Eye (tissue), 1 donor: ENCODE measurements around the gene ABLIM1.

Experiments
- DNase-seq: peaks from one replicate; pipeline ENCODE4 v3.0.0-alpha.2; 2015

ABLIM1 gene

GRCh38 chr10:114679552-114679951 is 21.5 kb upstream of the ABLIM1 start:
- DNase-seq = no peak

DNA sequence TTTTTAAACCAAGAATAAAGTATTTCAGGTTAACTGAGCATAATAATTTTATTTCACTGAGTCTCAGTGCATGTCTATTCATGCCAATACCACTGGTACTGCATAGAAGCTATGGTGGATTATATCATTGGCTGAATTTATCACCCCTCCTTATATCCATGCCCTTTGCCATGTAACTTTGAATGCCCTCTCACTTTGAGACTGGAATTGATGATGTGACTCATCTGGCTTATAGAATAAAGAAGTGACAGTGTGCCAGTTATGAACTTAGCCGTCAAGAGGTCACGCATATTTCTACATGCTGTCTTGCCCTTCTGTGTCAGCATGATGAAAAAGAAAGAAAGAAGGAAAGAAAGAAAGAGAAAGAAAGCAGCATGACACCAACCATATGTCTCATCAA is 20.7 kb upstream of the ABLIM1 start:
- DNase-seq = no peak

DNA sequence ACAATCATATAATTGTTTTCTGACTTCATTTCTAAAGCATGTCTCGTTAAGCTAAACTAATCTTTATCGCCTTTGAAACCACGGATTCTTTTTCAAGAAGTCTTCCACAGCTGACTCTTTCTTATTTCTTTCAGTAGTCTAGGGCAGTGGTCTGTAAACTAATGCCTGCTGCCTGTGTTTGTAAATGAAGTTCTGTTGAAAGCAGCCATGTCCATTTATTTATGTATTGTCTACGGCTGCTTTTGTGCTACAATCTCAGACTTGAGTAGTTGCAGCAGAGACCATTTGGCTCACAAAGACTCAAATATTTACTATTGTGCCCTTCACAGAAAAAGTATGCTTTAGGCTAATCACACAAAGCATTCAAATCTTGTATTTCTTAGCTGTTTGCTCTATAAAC is 20.3 kb upstream of the ABLIM1 start:
- no peak for DNase-seq

DNA sequence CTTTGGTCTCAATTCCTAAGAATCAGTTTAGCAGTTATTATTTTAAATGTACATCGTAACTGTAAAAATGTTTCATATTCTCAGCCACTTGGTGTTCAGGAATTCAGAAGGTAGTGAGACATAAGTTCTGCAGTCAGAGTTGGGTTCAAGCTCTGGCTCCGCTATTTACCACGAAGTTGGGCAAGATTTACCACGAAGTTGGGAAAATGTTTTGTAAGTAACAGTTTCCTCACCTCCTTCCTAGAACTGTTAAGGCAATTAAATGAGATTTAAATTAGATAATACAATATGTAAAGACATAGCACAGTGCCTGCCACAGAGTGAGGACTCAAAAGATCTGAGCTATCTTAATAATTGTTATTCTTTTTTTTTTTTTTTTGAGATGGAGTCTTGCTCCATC is 16.3 kb upstream of the ABLIM1 start:
- no peak for DNase-seq

- no peak for DNase-seq
Measured at GRCh38 chr10:114669648-114670047, 11.6 kb upstream of the ABLIM1 start.

DNA sequence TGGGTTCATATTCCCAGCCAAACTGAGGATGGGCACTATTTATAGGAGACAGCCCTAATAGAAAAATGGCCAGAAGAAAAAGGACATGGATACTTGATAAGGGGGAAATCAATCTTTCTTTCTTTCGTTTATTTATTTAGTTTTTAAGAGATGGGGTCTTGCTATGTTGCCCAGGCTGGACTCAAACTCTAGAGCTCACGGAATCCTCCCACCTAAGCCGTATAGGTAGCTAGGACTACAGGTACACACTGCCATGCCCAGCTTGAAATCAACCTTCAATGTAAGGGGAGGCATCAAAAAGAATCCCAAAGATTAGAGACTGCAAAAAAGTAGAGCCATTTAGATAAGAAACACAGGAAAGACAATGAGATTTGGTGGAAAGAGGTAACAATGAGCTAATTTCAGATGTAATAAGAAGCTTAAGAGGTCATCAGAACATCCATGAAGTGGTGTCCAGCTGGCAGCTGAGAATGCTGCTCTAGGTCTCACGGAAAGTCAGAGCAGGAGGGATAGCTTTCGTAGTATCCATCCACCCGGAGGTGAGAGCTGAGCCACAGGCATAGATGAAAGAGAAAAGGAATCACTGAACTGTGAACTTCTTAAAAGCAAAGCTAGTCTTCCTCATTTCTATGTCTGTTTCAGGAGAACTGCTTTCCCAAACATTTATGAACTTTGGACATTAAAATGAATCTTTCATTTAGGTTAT is 10.5 kb upstream of the ABLIM1 start:
- no peak for DNase-seq

DNA sequence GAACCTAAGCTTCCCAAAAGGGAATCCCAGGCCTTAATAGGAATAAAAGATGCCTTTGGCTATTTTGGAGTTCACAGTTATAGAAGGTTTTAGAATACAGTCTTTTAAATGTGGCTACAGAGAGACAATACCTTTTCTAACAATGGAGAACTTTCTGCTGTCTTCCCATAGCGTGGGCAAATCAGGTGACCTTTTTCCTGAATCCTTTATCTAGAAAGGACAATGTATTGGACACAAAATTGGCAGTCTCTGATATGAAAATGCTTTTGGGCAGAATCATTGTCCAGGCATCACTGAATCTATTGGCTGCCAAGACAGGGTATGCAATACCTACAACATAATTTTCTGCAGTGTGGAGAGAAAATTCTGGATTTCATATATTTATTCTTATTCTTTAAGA is 7.8 kb upstream of the ABLIM1 start:
- no peak for DNase-seq

DNA sequence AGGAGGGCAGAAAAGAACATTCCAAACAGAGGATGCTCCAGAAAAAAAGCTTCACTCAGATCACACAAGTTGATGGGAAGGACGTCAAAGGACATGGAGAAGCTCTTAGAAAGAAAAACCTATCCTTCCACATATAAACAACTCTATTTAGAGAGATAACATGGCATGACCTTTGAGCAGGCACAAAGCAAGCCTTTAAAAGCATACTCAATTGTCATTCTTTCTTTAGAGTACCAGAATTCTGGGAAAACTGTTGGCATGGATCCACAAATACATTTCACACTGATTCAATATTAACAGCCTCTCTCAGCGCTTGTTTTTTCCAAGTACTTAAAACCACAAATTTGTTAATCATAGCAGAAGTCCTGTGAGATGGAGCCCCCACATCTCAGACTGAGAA is 7.3 kb upstream of the ABLIM1 start:
- no peak for DNase-seq

DNA sequence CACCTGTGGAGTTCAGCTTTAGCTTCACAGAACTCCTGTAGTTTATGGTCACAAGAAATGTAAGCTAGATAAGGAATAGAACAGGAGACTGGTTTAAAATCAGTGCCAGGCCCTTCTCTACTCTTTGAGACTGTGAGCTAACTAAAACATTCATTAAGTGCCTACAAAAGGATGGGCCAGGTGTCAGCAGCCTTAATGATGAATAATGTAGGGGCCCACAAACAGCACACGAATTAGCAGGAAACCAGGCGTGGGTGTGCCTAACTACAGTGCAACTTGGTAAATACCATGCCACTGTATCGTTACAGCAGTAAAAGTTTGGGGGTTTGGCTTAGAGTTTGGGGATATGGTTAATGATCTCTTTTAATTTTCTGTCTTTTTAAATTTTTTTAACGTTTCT is 6.1 kb upstream of the ABLIM1 start:
- DNase-seq = no peak

DNA sequence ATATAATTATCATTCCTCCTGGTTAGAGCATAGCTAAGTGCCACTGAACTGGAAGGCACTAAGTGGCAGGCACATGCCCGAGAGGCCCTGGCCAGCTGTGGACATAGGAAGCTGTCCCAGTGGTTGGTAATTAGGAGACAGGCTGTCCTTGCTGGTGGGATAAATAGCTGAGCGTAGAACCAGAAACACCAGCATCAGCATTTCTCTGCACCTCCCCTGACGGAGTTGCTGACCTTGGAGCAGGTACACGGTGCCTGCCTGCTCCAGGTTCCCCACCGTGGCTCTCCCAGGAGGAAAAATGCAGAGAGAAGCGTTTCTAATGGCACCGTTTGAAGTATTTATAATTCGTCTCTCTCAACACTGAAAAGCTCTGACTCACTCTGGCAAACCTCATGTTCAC is 5.6 kb upstream of the ABLIM1 start:
- peak; percentile 79 for DNase-seq

DNA sequence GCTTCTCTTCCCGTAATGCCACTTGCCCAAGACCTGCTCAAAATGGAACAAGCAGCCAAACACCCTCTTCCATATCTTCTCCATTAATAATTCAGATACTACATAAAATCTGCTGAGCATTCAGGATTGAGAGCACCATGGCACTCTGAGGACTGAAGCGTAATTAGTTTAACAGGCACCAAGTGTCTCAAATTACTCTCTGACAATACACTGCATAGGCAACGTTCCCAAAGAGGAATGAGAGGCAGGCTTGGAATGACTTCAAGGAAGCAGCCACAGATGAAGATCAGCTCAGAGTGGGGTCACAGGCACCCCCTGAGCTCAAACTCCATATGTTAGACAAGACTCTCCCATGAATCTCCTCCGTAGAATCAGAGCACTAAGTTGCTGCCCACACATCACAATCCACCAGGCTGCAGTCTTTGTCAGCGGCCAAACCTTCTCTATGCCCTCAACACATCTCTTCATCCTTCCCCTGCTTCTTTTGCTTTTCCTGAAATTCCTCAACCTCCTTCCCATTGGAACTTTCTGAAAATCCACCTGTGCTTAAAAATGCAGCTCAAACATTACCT is 4.7 kb upstream of the ABLIM1 start:
- DNase-seq = peak; percentile 52

GRCh38 chr10:114661212-114661880 is 3.3 kb upstream of the ABLIM1 start:
- DNase-seq = no peak

DNA sequence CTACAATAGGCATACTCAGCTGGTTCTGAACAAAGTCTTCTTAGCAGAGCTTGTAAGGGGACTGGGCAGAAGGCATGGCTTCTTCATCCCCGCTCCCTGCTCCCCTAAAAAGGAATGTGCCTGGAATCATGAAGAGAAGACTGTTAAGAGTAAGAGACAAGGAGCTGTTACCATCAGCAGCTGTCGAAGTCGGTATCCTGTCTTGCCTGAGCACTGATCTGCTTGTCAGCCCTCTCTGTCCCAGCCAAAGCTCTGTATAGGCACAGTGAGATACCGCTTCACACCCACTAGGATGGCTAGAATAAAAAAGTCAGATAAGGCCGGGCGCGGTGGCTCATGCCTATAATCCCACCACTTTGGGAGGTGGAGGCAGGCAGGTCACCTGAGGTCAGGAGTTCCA is 2.4 kb downstream of the ABLIM1 start:
- DNase-seq = no peak

- DNase-seq = no peak
Measured at GRCh38 chr10:114654822-114655575, 3.1 kb downstream of the ABLIM1 start.

GRCh38 chr10:114653926-114654325 is 4.1 kb downstream of the ABLIM1 start:
- no peak for DNase-seq

DNA sequence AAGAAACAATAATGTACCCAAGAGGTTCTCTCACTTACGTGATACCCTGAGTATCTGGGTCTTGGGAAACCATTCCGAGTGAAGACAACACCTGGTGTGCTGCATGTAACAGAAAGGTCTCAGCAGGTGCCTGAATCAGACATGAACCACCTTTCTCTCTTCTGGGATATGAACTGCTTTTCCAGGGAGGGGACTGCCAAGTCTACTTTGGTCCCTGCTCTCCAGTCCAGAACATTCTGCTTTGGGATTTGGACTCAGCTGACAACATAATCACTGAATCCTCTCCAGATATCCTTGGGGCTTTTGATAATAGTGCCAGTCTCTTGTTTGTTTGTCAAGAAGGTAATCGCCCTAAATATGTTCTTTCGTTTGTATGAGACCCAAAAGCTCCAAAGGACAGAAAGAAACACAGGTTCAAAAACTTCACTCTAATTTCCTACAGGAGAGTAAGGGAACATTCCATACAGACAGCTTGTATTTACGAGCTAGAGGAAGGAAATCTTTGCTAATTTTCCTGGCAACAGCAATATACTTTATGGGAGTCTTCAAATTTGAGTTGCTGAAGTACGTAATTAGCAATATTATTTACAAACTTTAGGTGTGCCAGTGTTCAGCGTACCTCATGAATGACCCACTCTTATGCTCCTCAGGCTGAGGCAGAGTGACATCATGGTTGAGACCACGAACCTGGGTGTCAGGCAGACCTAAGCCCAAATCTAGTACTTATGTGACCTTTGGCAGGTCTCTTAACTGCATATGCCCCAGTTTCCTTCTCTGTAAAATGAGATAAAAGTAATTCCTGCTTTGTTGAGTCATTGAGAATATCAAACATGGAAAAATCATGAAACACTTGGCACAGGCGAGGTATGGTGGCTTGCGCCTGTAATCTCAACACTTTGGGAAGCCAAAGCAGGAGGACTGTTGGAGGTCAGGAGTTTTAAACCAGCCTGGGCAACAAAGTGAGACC is 5.4 kb downstream of the ABLIM1 start:
- DNase-seq = no peak

GRCh38 chr10:114650831-114651230 is 7.2 kb downstream of the ABLIM1 start:
- DNase-seq = no peak

DNA sequence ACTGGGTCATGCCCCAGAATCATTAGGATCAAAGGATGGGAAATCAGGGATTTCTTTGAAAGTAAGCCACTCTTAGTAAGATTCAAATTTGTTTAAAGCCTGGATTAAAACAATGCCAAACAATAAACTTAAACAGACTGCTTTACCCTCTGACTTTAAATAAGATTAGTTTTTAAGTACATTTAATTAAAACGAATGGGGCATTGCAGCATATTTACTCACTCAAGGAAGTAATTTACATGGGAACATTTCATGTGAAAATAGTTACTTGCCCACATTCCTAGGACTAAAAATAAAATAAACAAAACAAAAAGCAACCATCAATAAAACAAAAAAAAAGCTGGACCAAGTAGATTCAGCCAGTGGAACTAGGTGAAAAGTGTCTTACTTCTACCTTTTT is 7.8 kb downstream of the ABLIM1 start:
- DNase-seq = no peak

GRCh38 chr10:114649217-114649903 is 8.7 kb downstream of the ABLIM1 start:
- no peak for DNase-seq

- DNase-seq = no peak
Measured at GRCh38 chr10:114648368-114648767, 9.7 kb downstream of the ABLIM1 start.

DNA sequence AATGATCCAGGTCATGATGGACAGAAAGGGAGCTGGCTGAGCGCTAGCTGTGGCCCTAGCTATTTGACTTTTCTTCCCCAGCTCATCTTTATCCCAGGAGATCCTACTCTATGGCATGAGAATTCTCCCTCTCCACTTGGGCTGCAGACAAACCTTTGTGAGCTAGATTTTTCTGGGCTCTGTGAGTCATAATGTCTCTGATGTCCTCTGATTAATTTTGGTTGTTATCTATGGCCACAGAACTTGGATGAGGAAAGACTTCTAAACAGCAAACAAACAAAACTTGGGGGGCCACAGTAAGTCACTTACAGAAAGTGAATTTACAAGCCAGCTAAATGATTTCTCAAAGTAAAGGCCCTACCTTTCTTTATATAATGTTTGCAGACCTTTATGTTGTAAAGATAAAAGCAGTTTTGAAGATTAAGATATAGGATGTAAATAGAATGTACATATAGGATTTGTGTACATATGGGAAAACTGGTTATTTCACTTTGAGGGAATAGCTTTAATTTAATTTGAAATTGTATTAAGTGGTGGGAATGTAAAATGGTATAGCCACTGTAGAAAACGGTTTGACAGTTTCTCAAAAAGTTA is 10.4 kb downstream of the ABLIM1 start:
- DNase-seq = no peak

DNA sequence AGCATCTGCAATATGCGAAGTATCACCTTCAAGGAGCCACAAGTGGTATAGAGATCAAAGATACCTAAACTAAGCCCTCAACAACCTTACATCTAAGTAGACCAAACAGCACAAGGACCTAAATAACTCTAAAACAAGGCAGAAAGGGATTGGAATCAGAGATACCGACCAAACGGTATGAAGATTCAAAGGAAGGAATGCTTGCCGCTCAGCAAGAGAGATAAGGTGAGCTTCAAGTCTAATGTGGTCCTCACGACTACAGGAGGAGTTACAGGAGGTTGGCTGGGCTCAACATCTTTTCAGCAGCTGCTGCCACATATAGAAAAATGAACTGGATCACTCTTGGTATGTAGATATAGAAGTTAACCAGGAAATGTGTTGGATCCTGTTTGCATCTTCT is 11.6 kb downstream of the ABLIM1 start:
- no peak for DNase-seq
